Hepatocyte (in vitro differentiated cells): ENCODE results near the gene MEPE. TPM values are rescaled to one million over a fixed set of nuclear protein-coding genes. Genes with fewer than 3 reads are reported as not detected.
A peak's percentile ranks its signal among the peaks of the same experiment; 100 is the strongest.

Experiments
- DNase-seq: peaks from one replicate; pipeline ENCODE4 v3.0.0-alpha.2; 2016; ENCODE audit warnings: low spot score
- H2AFZ ChIP-seq: fragments of 200-600 bp; sonication (generic); 2 replicates; pipeline ENCODE4 v1.6.0; 2016; ENCODE audit warnings: antibody characterized with exemption, mild to moderate bottlenecking
- H3K27ac ChIP-seq: fragments of 200-600 bp; sonication (generic); 2 replicates; pipeline ENCODE4 v1.5.1; 2016; ENCODE audit warnings: mild to moderate bottlenecking
- H3K27me3 ChIP-seq: fragments of 200-600 bp; sonication (generic); 2 replicates; pipeline ENCODE4 v1.6.1; 2016
- H3K36me3 ChIP-seq: fragments of 200-600 bp; sonication (generic); replicated peaks from 2 replicates; pipeline ENCODE4 v1.5.1; 2016; ENCODE audit warnings: low read depth; ENCODE audit not compliant: insufficient read depth
- H3K4me1 ChIP-seq: fragments of 200-600 bp; sonication (generic); 2 replicates; pipeline ENCODE4 v1.5.1; 2016; ENCODE audit warnings: mild to moderate bottlenecking, moderate library complexity; ENCODE audit not compliant: insufficient read depth
- H3K4me2 ChIP-seq: fragments of 200-600 bp; sonication (generic); 2 replicates; pipeline ENCODE4 v1.6.0; 2016
- H3K4me3 ChIP-seq: fragments of 200-600 bp; sonication (generic); 2 replicates; pipeline ENCODE4 v1.5.1; 2016; ENCODE audit warnings: mild to moderate bottlenecking
- H3K79me2 ChIP-seq: fragments of 200-600 bp; sonication (generic); 2 replicates; pipeline ENCODE4 v1.6.0; 2017; ENCODE audit warnings: mild to moderate bottlenecking
- H3K9me2 ChIP-seq: fragments of 200-600 bp; sonication (generic); replicated peaks from 2 replicates; pipeline ENCODE4 v1.6.0; 2017; ENCODE audit warnings: mild to moderate bottlenecking; ENCODE audit not compliant: insufficient read depth
- H3K9me3 ChIP-seq: fragments of 200-600 bp; sonication (generic); 2 replicates; pipeline ENCODE4 v1.5.1; 2016; ENCODE audit warnings: low read depth, mild to moderate bottlenecking
- H4K20me1 ChIP-seq: fragments of 200-600 bp; sonication (generic); 2 replicates; pipeline ENCODE4 v1.6.0; 2016; ENCODE audit warnings: mild to moderate bottlenecking; ENCODE audit not compliant: insufficient read depth, poor library complexity, severe bottlenecking
- CTCF ChIP-seq: fragments of 200-600 bp; sonication (generic); IDR thresholded peaks from 2 replicates; pipeline ENCODE4 v1.5.1; 2016; ENCODE audit warnings: antibody characterized with exemption, mild to moderate bottlenecking; ENCODE audit not compliant: poor library complexity
- EZH2 ChIP-seq: fragments of 200-600 bp; sonication (generic); IDR thresholded peaks from 2 replicates; pipeline ENCODE4 v1.6.1; 2016; ENCODE audit warnings: antibody characterized with exemption, mild to moderate bottlenecking, borderline replicate concordance
- EZH2phosphoT487 ChIP-seq: fragments of 200-600 bp; sonication (generic); IDR thresholded peaks from one replicate; pipeline ENCODE4 v1.6.1; 2018; ENCODE audit warnings: antibody characterized with exemption, mild to moderate bottlenecking, low read depth, moderate library complexity; ENCODE audit not compliant: unreplicated experiment, severe bottlenecking
- WGBS: methylation state at CpG from one replicate; pipeline ENCODE4 v1.1.6; 2016; ENCODE audit warnings: low lambda C conversion rate; ENCODE audit errors: missing lambda C conversion rate; 5-methylcytosine and 5-hydroxymethylcytosine counted together
- polyA plus RNA-seq: library from polyadenylated mRNA; unstranded; fragments of >200 nt; fragmentation: Nextera tagmentation; extraction: Ambion mirVana; gene quantifications from 2 replicates; pipeline ENCODE4 v1.2.1, GENCODE V29; 2016
- total RNA-seq: library from RNA; depleted of rRNA; stranded (reverse); fragments of >200 nt; gene quantifications from 2 replicates; pipeline ENCODE4 v1.2.3, GENCODE V29; 2014

Gene MEPE
- total and polyA plus RNA-seq, 2 experiments from 2014 or later: 0.07 TPM; not detected in 1

- peak overlapping the region; percentile 82 for H3K27ac ChIP-seq
- no peaks in the 10 kb centered on the region for H4K20me1 ChIP-seq
- H3K4me3 ChIP-seq: no peak overlapping the region
- TF ChIP-seq EZH2phosphoT487 (no peak), CTCF (no peak), EZH2 (no peak)
- peak; percentile 32 for DNase-seq
- H3K4me1 ChIP-seq: peaks cover 16% of the 10 kb centered on the region
- no peaks in the 10 kb centered on the region for H3K27me3 ChIP-seq
- no peaks in the 10 kb centered on the region for H3K9me3 ChIP-seq
- H2AFZ ChIP-seq: no peak overlapping the region
- no peaks in the 10 kb centered on the region for H3K79me2 ChIP-seq
- H3K4me2 ChIP-seq: peak overlapping the region; percentile 31
- no peaks in the 10 kb centered on the region for H3K9me2 ChIP-seq
- H3K36me3 ChIP-seq: no peaks in the 10 kb centered on the region
- WGBS: 23% methylated on average over 1 of the region's 1 CpG
Observed at GRCh38 chr4:87865960-87866598, 33.3 kb downstream of the MEPE start.

DNA sequence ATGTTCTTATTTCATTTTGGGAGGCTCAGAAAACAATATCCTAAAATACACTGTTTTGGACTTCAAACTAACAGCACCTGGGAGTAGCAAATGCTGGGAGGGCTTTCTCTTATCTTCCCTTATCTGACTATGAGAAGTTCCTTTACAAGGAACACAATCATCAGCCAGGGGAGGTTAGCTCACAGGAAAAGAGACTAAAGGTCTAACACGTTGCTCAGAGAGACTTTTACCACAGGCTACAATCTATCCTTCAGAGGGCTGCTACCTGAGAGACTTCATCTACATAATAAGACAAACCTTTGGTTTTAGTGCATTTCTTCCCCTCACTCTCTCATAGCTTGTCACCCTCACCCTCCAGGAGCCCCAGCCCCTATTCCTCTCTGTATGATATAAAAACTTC, 35.8 kb downstream of the MEPE start:
- Histone ChIP-seq H3K4me3 (no peak overlapping the region), H3K9me2 (no peaks in the 10 kb centered on the region), H3K4me1 (peaks cover 16% of the 10 kb centered on the region), H3K27ac (peak overlapping the region; percentile 21), H3K36me3 (no peaks in the 10 kb centered on the region), H4K20me1 (no peaks in the 10 kb centered on the region), H3K27me3 (no peaks in the 10 kb centered on the region), H3K9me3 (no peaks in the 10 kb centered on the region), H2AFZ (no peak overlapping the region), H3K79me2 (no peaks in the 10 kb centered on the region), H3K4me2 (no peak overlapping the region)
- DNase-seq: peak; percentile 35
- no peak for TF ChIP-seq CTCF
- TF ChIP-seq EZH2: no peak
- TF ChIP-seq EZH2phosphoT487: no peak
- 14% methylated on average over 1 of the region's 1 CpG for WGBS

GRCh38 chr4:87872028-87872427, 39.3 kb downstream of the MEPE start:
- WGBS: 95% methylated on average over 1 of the region's 1 CpG
- Histone ChIP-seq H3K9me2 (no peaks in the 10 kb centered on the region), H4K20me1 (no peaks in the 10 kb centered on the region)

More at GRCh38 chr4:87872028-87872427, 39.3 kb downstream of the MEPE start:
- no peaks in the 10 kb centered on the region for H3K4me1 ChIP-seq
- TF ChIP-seq EZH2 (no peak), CTCF (no peak), EZH2phosphoT487 (no peak)
- H3K9me3 ChIP-seq: no peaks in the 10 kb centered on the region
- H3K27me3 ChIP-seq: no peaks in the 10 kb centered on the region
- H3K36me3 ChIP-seq: no peaks in the 10 kb centered on the region
- no peak for DNase-seq
- H3K4me2 ChIP-seq: no peak overlapping the region
- no peak overlapping the region for H3K27ac ChIP-seq
- H2AFZ ChIP-seq: no peak overlapping the region
- H3K79me2 ChIP-seq: no peaks in the 10 kb centered on the region
- H3K4me3 ChIP-seq: no peak overlapping the region
